Renal cortex interstitium (tissue), 15 donors: ENCODE results near the gene ATP9B. TPM values are rescaled to one million over a fixed set of nuclear protein-coding genes. Genes with fewer than 3 reads are reported as not detected.

Source experiments
- DNase-seq, 11 donors: peaks; one replicate each; pipeline ENCODE4 v3.0.0-alpha.2; 2013; ENCODE audit warnings: low read depth in 9 of 11, low spot score in 4 of 11; ENCODE audit errors: extremely low read depth in 1 of 11
- long read RNA-seq, 16 experiments: transcript quantifications; one replicate each; lab custom pipeline, GENCODE V29; 2026
- polyA plus RNA-seq, 3 donors: library from polyadenylated mRNA; unstranded; fragments of 120-200 nt; gene quantifications; one replicate each; pipeline ENCODE4 v1.2.1, GENCODE V29; 2013; ENCODE audit not compliant: insufficient read length in 3 of 3

ATP9B gene, protein sequence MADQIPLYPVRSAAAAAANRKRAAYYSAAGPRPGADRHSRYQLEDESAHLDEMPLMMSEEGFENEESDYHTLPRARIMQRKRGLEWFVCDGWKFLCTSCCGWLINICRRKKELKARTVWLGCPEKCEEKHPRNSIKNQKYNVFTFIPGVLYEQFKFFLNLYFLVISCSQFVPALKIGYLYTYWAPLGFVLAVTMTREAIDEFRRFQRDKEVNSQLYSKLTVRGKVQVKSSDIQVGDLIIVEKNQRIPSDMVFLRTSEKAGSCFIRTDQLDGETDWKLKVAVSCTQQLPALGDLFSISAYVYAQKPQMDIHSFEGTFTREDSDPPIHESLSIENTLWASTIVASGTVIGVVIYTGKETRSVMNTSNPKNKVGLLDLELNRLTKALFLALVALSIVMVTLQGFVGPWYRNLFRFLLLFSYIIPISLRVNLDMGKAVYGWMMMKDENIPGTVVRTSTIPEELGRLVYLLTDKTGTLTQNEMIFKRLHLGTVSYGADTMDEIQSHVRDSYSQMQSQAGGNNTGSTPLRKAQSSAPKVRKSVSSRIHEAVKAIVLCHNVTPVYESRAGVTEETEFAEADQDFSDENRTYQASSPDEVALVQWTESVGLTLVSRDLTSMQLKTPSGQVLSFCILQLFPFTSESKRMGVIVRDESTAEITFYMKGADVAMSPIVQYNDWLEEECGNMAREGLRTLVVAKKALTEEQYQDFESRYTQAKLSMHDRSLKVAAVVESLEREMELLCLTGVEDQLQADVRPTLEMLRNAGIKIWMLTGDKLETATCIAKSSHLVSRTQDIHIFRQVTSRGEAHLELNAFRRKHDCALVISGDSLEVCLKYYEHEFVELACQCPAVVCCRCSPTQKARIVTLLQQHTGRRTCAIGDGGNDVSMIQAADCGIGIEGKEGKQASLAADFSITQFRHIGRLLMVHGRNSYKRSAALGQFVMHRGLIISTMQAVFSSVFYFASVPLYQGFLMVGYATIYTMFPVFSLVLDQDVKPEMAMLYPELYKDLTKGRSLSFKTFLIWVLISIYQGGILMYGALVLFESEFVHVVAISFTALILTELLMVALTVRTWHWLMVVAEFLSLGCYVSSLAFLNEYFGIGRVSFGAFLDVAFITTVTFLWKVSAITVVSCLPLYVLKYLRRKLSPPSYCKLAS
- 10 to 100 TPM; 31.4 to 41.0 (median 38.5) TPM for polyA plus RNA-seq
- long read RNA-seq, donor 1, full-length matches to known transcripts, result 3 of 3 reads
- long read RNA-seq, donor 1, partial matches to known transcripts, result 0 of 3 reads
- long read RNA-seq, donor 1, other reads (novel, unspliced or antisense), result 0 of 3 reads
- long read RNA-seq, donor 2, result 0 reads
- long read RNA-seq, donor 3, full-length matches to known transcripts, result 2 of 2 reads
- long read RNA-seq, donor 3, partial matches to known transcripts, result 0 of 2 reads
- long read RNA-seq, donor 3, other reads (novel, unspliced or antisense), result 0 of 2 reads
- long read RNA-seq, donor 4, result 0 reads
- long read RNA-seq, donor 5, result 0 reads
- long read RNA-seq, donor 6, full-length matches to known transcripts, result 3 of 3 reads
- long read RNA-seq, donor 6, partial matches to known transcripts, result 0 of 3 reads
- long read RNA-seq, donor 6, other reads (novel, unspliced or antisense), result 0 of 3 reads
- long read RNA-seq, donor 7, full-length matches to known transcripts, result 2 of 2 reads
- long read RNA-seq, donor 7, partial matches to known transcripts, result 0 of 2 reads
- long read RNA-seq, donor 7, other reads (novel, unspliced or antisense), result 0 of 2 reads
- long read RNA-seq, donor 8, result 0 reads
- long read RNA-seq, donor 9, full-length matches to known transcripts, result 2 of 2 reads
- long read RNA-seq, donor 9, partial matches to known transcripts, result 0 of 2 reads
- long read RNA-seq, donor 9, other reads (novel, unspliced or antisense), result 0 of 2 reads
- long read RNA-seq, donor 10, partial matches to known transcripts, result 0 of 1 reads
- long read RNA-seq, donor 10, other reads (novel, unspliced or antisense), result 0 of 1 reads
- long read RNA-seq, donor 11, full-length matches to known transcripts, result 2 of 2 reads
- long read RNA-seq, donor 11, partial matches to known transcripts, result 0 of 2 reads
- long read RNA-seq, donor 11, other reads (novel, unspliced or antisense), result 0 of 2 reads
- long read RNA-seq, donor 12, result 0 reads
- long read RNA-seq, donor 13, result 0 reads
- long read RNA-seq, donor 14, full-length matches to known transcripts, result 2 of 2 reads
- long read RNA-seq, donor 14, partial matches to known transcripts, result 0 of 2 reads
- long read RNA-seq, donor 14, other reads (novel, unspliced or antisense), result 0 of 2 reads
- long read RNA-seq, donor 15, result 0 reads
- long read RNA-seq, donor 16, full-length matches to known transcripts, result 2 of 2 reads
- long read RNA-seq, donor 16, partial matches to known transcripts, result 0 of 2 reads
- long read RNA-seq, donor 16, other reads (novel, unspliced or antisense), result 0 of 2 reads

DNA sequence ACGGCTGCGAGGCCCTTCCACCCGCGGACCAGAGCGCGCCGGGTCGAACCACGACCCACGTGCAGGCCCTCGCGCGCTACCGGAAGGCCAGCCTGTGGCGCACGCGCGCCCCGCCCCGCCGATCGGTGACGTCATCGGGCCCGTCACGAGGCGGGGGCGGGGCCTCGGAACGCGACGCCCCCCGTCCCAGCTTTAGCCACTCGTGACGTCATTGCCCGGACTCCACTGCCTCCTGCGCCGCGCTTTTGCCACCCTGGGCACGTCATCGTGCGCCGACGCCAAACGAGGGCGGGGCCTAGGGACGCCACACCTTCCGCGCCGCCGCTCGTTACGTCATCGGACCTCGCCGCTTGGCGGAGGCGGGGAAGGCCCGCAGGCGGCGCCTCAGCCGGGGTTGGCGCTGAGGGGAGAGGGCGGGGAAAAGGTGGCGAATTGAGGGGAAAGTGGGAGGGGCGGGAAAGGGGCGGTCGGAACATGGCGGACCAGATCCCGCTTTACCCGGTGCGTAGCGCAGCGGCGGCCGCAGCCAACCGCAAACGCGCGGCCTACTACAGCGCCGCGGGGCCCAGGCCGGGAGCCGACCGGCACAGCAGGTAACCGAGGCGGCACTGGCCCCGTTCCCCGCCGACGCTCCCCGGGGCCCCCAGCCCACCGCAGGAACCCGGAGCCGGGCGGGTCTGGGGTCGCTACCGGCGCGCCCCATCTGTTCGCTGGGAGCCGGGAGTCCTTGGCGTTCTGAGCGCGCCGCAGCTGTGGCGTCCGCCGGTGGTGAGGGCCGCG lies at the start of gene ATP9B:
TSS of gene ATP9B (plus strand) at position 458 of the 780 bp plus-strand sequence. CDS start at position 475, 17 bp downstream.
- peak; percentile 91 to 98 (median 95) for DNase-seq

DNA sequence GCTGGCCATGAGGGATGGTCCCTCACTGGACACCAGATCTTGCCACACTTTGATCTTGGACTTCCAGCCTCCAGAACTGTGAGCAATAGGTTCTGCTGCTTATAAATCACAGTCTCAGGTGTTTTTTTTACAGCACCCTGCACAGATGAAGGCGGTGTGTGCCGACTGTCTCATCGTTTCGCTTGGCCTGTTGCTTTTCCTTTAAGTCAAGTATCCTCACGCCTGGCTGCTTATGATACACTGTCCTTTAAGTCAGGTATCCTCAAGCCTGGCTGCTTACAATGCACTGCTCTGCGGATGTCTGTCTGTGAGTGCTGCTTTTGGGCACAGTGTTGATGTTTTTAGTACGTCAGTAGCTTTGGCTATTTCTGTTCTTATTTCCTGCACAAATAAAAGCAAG lies 49.3 kb upstream of the ATP9B start:
- DNase-seq, result peak in 2 of 11 donors; percentile 8 to 16

DNA sequence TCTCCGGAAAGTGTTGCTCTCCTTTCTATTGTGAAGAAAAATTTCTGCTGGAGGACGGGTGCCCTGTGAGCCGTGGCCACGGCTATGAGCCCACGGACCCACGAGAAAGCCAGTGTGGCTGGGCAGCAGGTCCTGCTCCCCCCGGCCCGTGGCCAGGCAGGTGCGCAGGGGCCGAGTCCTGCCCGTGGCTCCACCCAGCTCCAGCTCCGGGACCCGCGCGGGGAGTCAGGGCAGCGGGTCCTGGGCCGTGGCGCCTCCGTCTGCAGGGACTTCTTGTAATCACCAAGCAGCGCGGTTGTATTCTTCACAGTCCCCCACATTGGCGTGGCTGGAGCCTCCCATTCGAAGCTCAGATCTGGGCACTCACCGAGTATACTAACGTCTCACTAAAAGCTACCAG lies 46.6 kb upstream of the ATP9B start:
- no peak for DNase-seq

DNA sequence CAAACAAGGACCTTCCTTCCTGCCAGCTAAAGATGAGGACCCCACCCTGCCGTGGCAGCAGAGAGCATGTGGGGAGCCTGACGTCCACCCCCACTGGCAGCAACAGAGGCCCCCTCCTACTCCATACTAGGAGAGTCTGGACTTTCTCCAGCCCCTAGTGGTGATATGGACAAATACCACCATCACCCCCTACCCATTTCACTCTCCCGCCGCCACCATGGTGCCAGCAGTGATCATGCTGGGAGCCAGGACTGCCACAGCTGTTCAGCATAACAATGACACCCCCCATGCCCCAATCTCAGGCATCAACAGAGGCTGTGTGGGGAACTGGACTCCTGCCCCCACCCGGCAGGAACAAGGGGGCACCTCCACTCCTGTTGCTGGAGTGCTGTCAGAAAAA lies 42.7 kb upstream of the ATP9B start:
- DNase-seq, result no peak

DNA sequence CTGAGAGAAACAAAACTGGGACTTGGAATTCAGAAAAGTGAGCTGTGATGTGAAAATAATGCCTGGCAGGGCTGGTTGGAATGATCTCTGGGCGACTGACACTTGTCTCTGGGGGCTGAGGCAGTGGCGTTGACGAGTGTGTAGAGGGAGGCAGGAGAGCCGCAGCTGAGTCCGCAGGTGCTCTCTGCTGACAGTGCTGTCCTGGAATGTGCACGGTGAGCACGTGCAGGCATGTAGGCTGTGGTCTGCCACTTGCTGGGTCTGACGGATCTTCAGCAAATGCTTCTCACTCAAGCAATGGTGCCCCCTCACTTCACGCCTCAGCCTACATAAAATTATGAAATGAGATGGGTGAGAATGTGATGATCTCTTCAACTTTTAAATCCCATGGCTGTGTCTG lies 38.5 kb upstream of the ATP9B start:
- no peak for DNase-seq

DNA sequence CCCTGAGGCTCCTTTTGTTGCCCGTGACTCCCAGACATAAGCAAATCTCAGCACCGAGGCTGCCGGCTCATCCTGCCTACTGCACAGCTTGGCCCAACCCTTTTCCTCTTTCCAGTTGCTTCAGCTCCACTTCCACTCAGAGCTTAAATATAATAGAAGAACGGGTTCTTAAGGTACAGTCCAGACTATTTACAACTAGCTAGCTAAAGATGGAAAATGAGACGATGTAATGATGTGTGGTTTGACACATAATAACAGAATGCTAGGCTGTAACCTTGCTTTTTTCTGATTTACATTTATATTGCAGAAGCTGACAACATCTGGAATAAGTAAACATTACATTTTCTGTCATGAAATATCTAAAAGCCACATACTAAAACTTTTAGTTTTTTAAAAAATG lies 26.9 kb upstream of the ATP9B start:
- DNase-seq, result no peak

DNA sequence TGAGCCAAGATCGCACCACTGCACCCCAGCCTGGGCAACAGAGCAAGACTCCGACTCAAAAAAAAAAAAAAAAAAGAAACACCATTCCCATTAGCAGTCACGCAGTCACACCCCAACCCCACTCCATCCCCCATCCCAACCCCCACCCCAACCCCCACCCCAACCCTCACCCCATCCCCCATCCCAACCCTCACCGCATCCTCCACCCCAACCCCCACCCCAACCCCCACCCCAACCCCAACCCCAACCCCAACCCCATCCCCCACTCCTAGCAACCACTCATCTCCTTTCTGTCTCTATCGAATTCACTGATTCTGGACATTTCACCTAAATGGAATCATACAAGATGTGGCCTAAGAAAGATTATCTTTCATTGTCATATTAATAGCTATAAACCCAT lies 25.9 kb upstream of the ATP9B start:
- no peak for DNase-seq

DNA sequence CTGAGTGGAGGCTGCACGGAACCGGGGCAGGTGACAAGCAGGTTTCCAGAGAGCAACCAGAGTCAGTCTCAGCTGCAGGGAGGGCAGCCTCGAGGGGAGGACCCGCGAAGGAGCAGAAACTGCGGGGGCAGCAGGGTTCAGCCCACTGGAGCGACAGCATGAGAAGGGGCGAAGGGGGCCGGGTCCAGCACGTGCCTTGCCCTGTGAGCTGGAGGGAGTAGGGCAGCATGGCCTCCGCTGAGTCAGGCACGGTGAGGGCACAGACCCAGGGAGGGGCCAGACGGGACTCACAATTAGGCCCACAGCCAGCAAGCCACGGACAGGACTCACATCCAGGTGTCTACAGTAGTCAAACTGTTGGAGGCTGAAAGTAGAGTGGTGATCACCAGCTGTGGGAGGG lies 22.7 kb upstream of the ATP9B start:
- DNase-seq, result peak in 1 of 11 donors; percentile 15

DNA sequence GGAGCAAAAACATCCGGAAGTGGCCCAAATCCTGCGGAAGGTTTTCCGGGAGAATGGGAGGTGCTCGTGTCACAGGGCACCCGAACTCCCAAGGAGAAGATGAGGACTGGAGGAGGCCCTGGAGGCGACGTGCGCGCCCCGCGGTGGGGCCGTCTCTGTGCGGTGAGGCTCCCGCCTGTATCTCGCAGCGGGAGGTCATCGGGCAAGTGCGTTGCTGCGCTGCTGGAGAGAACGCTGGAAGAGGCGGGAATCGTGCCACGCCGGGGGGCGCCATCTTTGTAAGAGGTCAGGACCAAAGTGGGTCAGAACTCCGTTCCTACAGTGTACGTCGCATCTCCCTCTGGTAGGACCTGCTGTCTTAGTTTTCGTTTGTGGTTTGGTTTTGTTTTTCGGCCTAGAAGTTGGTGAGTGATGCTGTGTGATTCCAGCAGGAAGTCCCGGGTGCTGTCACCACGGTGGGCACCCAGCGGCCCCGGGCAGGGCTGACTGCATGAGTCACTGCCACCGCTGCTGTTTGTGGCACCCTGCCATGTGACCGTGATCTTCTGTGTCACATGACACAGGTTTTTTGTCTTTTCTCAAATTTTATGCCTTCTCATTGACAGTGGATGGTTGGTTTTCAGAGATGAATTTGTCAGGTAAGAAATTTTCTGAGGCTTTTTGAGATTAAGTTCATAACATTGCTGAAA lies 21.5 kb upstream of the ATP9B start:
- DNase-seq, result no peak

DNA sequence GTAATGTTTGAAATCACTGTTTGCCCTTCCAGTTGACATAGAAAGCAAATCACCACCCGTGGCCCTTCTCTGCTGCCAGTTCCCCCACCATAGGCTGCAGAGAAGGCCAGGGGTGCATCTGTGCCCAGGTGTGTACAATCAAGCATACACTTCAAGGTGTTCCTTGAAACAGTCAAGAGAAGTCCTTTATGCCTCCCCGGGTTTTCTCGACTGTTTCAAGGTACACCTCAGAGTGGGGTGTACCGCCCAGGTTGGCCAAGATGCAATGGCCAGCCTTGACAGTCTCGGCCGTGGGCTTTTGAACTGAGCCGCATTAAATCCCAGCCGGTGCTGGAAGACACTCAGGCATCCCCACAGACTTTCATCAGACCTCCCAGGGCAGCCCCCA lies 21.0 kb upstream of the ATP9B start:
- no peak for DNase-seq

DNA sequence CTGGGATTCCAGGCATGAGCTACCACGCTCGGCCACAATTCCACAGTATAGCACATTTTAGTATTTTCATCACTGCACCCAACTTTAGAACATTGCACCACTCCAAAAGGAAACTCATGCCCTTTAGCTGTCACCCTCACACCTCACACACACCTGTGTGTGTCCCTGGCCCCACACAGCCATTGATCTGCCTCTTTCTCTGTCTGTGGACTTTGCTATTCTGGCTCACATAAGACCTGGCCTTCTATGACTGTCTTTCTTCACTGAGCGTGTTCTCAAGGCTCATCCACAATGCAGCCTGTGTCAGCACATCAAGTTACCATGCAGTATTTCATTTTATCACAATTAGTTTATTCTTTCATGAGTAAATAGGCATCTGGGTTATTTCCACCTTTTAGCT lies 19.7 kb upstream of the ATP9B start:
- DNase-seq, result no peak

DNA sequence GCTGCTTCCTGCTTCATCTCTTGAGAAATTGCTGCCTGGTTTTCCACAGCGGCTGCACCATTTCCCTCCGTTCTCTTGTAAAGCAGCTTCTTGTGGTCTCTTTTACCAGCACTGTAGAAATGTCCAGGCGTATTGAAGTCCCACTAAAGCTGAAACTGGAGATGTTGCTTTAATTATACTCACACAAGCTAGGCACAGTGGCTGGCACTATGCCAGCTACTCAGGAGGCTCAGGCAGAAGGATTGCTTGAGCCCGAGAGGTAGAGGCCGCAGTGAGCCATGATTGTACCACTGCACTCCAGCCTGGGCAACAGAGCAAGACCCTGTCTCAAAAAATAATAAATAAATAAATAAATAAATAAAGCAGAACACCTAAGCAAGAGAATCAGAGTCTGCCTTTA lies 19.2 kb upstream of the ATP9B start:
- no peak for DNase-seq

DNA sequence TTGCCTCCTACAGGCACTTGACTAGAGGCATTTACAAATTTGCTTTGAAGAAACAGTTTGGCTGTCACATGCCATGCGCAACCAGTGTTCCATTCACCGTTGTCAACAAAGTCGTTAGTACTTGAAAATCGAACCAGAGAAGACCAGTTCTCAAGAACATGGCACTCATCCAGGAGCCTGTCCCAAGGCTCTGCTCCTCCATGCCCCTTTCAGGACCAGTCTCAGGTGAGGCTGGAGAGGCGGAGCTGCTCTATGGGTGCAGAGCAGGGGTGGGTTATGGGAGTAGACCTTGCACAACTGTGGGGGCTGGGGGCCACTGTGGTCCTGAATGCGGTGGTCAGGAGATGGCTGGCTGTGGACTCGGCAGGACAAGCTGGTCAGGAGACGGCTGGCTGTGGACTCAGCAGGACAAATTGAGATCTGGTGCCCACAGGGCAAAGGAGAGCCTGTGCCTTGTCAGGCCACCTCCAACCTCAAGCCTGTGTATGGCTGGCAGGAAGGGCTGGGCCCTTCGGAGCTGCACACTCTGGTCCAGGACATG lies 12.3 kb upstream of the ATP9B start:
- DNase-seq, result no peak

DNA sequence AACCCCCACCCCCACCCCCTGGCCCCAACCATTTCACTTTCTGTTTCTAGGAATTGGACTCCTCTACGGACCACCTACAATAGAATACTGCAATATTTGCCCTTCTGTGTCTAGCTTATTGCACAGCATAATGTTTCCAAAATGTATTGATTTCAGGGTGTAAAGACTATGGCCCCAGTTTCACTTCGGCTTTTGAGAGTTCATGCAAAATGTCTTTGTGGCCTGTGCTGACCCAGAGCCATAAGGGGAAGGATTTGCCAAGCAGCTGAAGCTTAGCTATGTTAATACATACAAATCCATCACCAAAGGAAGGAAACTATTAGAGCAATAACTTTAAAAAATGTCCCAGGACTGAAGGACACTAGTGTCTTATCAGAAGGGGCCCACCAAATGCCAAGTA lies 11.2 kb upstream of the ATP9B start:
- DNase-seq, result no peak

DNA sequence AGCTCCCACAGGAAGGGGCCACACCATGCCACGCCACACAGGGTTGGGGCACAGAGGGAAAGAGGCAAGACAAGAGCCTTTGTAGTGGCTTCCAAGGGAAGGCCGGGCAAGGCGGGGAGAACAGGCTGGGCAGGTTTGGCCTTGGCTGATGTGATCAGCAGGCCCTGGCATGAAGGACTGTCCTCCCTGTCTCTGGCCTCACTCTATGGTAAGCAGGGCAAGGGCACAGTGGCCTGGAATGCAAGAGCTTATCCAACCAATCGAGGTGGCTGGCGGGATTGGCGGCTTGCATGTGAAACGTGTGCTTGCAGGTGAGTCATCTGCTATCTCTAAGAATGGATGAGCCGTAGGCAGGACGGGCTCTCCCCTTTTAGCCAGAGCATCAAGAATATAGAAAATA lies 6.4 kb upstream of the ATP9B start:
- no peak for DNase-seq

DNA sequence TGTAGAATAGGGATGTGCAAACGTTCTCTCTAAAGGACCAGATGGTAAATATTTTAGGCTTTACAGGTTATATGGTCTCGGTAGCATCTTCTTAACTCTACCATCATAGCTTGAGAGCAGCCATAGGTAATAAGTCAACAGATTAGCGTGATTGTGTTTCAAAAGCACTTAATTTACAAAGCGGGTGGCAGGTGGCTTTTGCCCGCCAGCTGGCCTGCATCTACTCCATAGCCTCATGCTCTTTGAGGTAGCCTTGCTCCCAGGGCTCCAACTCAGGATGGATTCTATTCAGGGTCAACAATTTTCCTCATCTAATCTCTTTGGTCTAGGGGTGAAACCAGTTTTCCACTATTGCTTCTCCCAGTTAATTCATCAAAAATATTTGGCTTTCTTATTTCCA lies 5.0 kb upstream of the ATP9B start:
- no peak for DNase-seq
